H1 (cell line): ENCODE data around the gene EXOC2. TPM values are rescaled to one million over a fixed set of nuclear protein-coding genes. Genes with fewer than 3 reads are reported as not detected.
A peak's percentile ranks its signal among the peaks of the same experiment; 100 is the strongest.

Source experiments
- CTCF ChIA-PET: fragments of 300-600 bp; sonication (Branson Sonifier 250); formaldehyde crosslinking; loops from one replicate; lab custom pipeline; 2021; ENCODE audit not compliant: partially characterized antibody; lab: Charles Lee
- POLR2A ChIA-PET: fragments of 300-600 bp; sonication (Branson Sonifier 250); formaldehyde crosslinking; loops from one replicate; lab custom pipeline; 2021; ENCODE audit warnings: inconsistent platforms; ENCODE audit not compliant: partially characterized antibody; lab: Charles Lee
- DNase-seq, 2 experiments: peaks; one replicate each; pipeline versions ENCODE4 v3.0.0 to v3.0.0-alpha.2; 2010 to 2022; ENCODE audit warnings: low spot score in 2 of 2, low read depth in 1 of 2, mixed read lengths in 1 of 2
- FAIRE-seq: peaks from 2 replicates; lab custom pipeline; 2011; peaks lifted over from hg19 to GRCh38; lab: Jason Lieb, UNC
- H2AFZ ChIP-seq: 2 replicates; pipeline ENCODE4 v1.8.1; 2012; ENCODE audit warnings: low read length, inconsistent platforms
- H2AK5ac ChIP-seq: 2 replicates; pipeline ENCODE4 v1.6.1; 2013; ENCODE audit warnings: low read depth, low read length
- H2BK120ac ChIP-seq: replicated peaks from 2 replicates; pipeline ENCODE3; 2013; ENCODE audit warnings: low read depth, low read length, inconsistent platforms
- H2BK12ac ChIP-seq: 2 replicates; pipeline ENCODE4 v1.6.1; 2013; ENCODE audit warnings: low read depth, low read length
- H2BK15ac ChIP-seq: 2 replicates; pipeline ENCODE4 v1.6.1; 2013; ENCODE audit warnings: low read length
- H2BK20ac ChIP-seq: 2 replicates; pipeline ENCODE4 v1.6.1; 2013; ENCODE audit warnings: low read length
- H2BK5ac ChIP-seq: 2 replicates; pipeline ENCODE4 v1.6.1; 2013; ENCODE audit warnings: low read depth, low read length
- H3K14ac ChIP-seq: 2 replicates; pipeline ENCODE4 v1.6.1; 2013; ENCODE audit warnings: inconsistent platforms; ENCODE audit not compliant: insufficient read length
- H3K18ac ChIP-seq: 2 replicates; pipeline ENCODE4 v1.6.1; 2013; ENCODE audit warnings: low read length; ENCODE audit errors: extremely low read depth
- H3K23ac ChIP-seq: 2 replicates; pipeline ENCODE4 v1.6.1; 2013; ENCODE audit warnings: inconsistent platforms; ENCODE audit not compliant: insufficient read length
- H3K23me2 ChIP-seq: 2 replicates; pipeline ENCODE4 v1.6.1; 2013; ENCODE audit warnings: low read depth, low read length
- H3K27ac ChIP-seq: 2 replicates; pipeline ENCODE4 v1.6.1; 2011; ENCODE audit warnings: low read depth, low read length, inconsistent platforms
- H3K27me3 ChIP-seq, 4 experiments: replicated peaks in 1 of 4; 1 replicate in 1 of 4; 2 replicates in 3 of 4; pipeline versions ENCODE4 v1.6.1 to v1.8.1; 2011 to 2013; ENCODE audit warnings: low read length in 3 of 4, mild to moderate bottlenecking in 3 of 4, inconsistent platforms in 2 of 4, mixed read lengths in 2 of 4, moderate library complexity in 1 of 4; ENCODE audit not compliant: control insufficient read depth in 3 of 4, insufficient read depth in 3 of 4; ENCODE audit errors: extremely low read depth in 1 of 4
- H3K36me3 ChIP-seq, 4 experiments: 2 replicates each; pipeline versions ENCODE4 v1.6.1 to v1.8.1; 2011 to 2013; ENCODE audit warnings: mild to moderate bottlenecking in 4 of 4, low read length in 3 of 4, moderate library complexity in 2 of 4, control low read depth in 1 of 4, inconsistent platforms in 1 of 4; ENCODE audit not compliant: insufficient read depth in 4 of 4, control insufficient read depth in 2 of 4
- H3K4ac ChIP-seq: replicated peaks from 2 replicates; pipeline ENCODE3; 2013; ENCODE audit warnings: low read length, low read depth, mixed read lengths, inconsistent platforms; ENCODE audit not compliant: insufficient read length
- H3K4me1 ChIP-seq, 4 experiments: replicated peaks in 1 of 4; 1 replicate in 1 of 4; 2 replicates in 3 of 4; pipeline versions ENCODE4 v1.6.1 to v1.8.1; 2011 to 2013; ENCODE audit warnings: low read length in 3 of 4, inconsistent platforms in 2 of 4, mixed read lengths in 1 of 4; ENCODE audit not compliant: insufficient read depth in 4 of 4, control insufficient read depth in 3 of 4
- H3K4me2 ChIP-seq, 2 experiments: 2 replicates each; pipeline versions ENCODE4 v1.6.1 to v1.8.1; 2011 to 2013; ENCODE audit warnings: low read depth in 2 of 2, low read length in 2 of 2, control low read depth in 1 of 2, inconsistent platforms in 1 of 2, mild to moderate bottlenecking in 1 of 2; ENCODE audit not compliant: insufficient read depth in 1 of 2
- H3K4me3 ChIP-seq, 4 experiments: fragments of 200-600, 300-600 bp in 1 of 4; sonication (generic), shearing (Covaris generic), sonication (Bioruptor Twin) in 1 of 4; 2 replicates each; pipeline versions ENCODE4 v1.5.1 to v1.8.1; 2011 to 2016; ENCODE audit warnings: low read length in 4 of 4, low read depth in 3 of 4, control low read depth in 2 of 4, inconsistent platforms in 2 of 4, mild to moderate bottlenecking in 2 of 4, mixed read lengths in 1 of 4, moderate library complexity in 1 of 4; ENCODE audit not compliant: insufficient read depth in 2 of 4; ENCODE audit errors: extremely low read depth in 1 of 4
- H3K56ac ChIP-seq: replicated peaks from 2 replicates; pipeline ENCODE3; 2013; ENCODE audit warnings: low read depth, mild to moderate bottlenecking, mixed read lengths, low read length, inconsistent platforms; ENCODE audit not compliant: insufficient read length
- H3K79me1 ChIP-seq: 2 replicates; pipeline ENCODE4 v1.6.1; 2013; ENCODE audit warnings: low read depth, low read length, control low read depth
- H3K79me2 ChIP-seq, 2 experiments: 2 replicates each; pipeline versions ENCODE4 v1.6.1 to v1.8.1; 2012 to 2013; ENCODE audit warnings: low read length in 2 of 2, mild to moderate bottlenecking in 2 of 2, inconsistent platforms in 1 of 2; ENCODE audit not compliant: insufficient read depth in 2 of 2, control insufficient read depth in 1 of 2
- H3K9ac ChIP-seq, 4 experiments: replicated peaks in 1 of 4; 1 replicate in 1 of 4; 2 replicates in 3 of 4; pipeline versions ENCODE4 v1.6.1 to v1.8.1; 2011 to 2013; ENCODE audit warnings: low read depth in 3 of 4, low read length in 3 of 4, control low read depth in 2 of 4, mild to moderate bottlenecking in 2 of 4, moderate library complexity in 2 of 4, inconsistent platforms in 1 of 4; ENCODE audit errors: extremely low read depth in 1 of 4
- H3K9me3 ChIP-seq, 2 experiments: 2 replicates each; pipeline versions ENCODE4 v1.6.1 to v1.8.1; 2012 to 2013; ENCODE audit warnings: mild to moderate bottlenecking in 2 of 2, moderate library complexity in 2 of 2, control low read depth in 1 of 2, inconsistent platforms in 1 of 2, low read depth in 1 of 2, low read length in 1 of 2, mixed read lengths in 1 of 2; ENCODE audit not compliant: insufficient read depth in 2 of 2
- H4K20me1 ChIP-seq, 2 experiments: replicated peaks in 1 of 2; 2 replicates each; pipeline versions ENCODE3 to v1.8.1; 2011 to 2013; ENCODE audit warnings: inconsistent platforms in 2 of 2, low read length in 2 of 2, mild to moderate bottlenecking in 1 of 2; ENCODE audit not compliant: insufficient read depth in 2 of 2, control insufficient read depth in 1 of 2
- H4K5ac ChIP-seq: 2 replicates; pipeline ENCODE4 v1.6.1; 2013; ENCODE audit warnings: low read length, low read depth, mixed read lengths, inconsistent platforms; ENCODE audit not compliant: insufficient read length
- H4K8ac ChIP-seq: 2 replicates; pipeline ENCODE4 v1.8.0; 2013; ENCODE audit warnings: mild to moderate bottlenecking, moderate library complexity, low read length, inconsistent platforms; ENCODE audit not compliant: insufficient read depth; ENCODE audit errors: extremely low read depth
- H4K91ac ChIP-seq: replicated peaks from 2 replicates; pipeline ENCODE3; 2013; ENCODE audit warnings: low read length, mixed read lengths, inconsistent platforms; ENCODE audit not compliant: insufficient read length
- CBX5 ChIP-seq: fragments of 300-800, 300-1000 bp; sonication (generic); IDR thresholded peaks from 2 replicates; pipeline ENCODE4 v1.7.1; 2016; ENCODE audit warnings: antibody characterized with exemption, low read length, low read depth
- CTCF ChIP-seq, 3 experiments: IDR thresholded peaks; 1 replicate in 2 of 3; 2 replicates in 1 of 3; pipeline versions ENCODE4 v1.5.1 to v1.6.1; 2011; ENCODE audit warnings: low read length in 3 of 3, mild to moderate bottlenecking in 3 of 3, inconsistent platforms in 2 of 3, low read depth in 1 of 3, moderate library complexity in 1 of 3; ENCODE audit not compliant: insufficient read depth in 1 of 3; ENCODE audit errors: control extremely low read depth in 1 of 3
- GTF2F1 ChIP-seq: IDR thresholded peaks from 2 replicates; pipeline ENCODE4 v1.6.1; 2012; ENCODE audit warnings: low read depth, low read length, improper control_type of control experiment, borderline replicate concordance
- JUN ChIP-seq: IDR thresholded peaks from 2 replicates; pipeline ENCODE4 v1.6.1; 2011; ENCODE audit warnings: low read depth, mild to moderate bottlenecking, improper control_type of control experiment, low read length
- RAD21 ChIP-seq, 2 experiments: IDR thresholded peaks in 1 of 2; conservative IDR thresholded peaks in 1 of 2; 2 replicates each; pipeline ENCODE4 v1.6.1; 2011; ENCODE audit warnings: low read depth in 2 of 2, low read length in 2 of 2, improper control_type of control experiment in 1 of 2, inconsistent platforms in 1 of 2, mild to moderate bottlenecking in 1 of 2, moderate library complexity in 1 of 2
- SRF ChIP-seq: IDR thresholded peaks from 2 replicates; pipeline ENCODE4 v1.6.1; 2011; ENCODE audit warnings: mild to moderate bottlenecking, low read depth, low read length, moderate library complexity
- WGBS, 2 experiments: shearing (Covaris generic) in 1 of 2; methylation state at CpG; one replicate each; pipeline versions ENCODE4 v1.1.6 to v1.1.7; 2013 to 2015; ENCODE audit warnings: low lambda C conversion rate in 2 of 2, mixed read lengths in 2 of 2, inconsistent platforms in 1 of 2, low coverage in 1 of 2, missing lambda C conversion rate in 1 of 2; ENCODE audit not compliant: insufficient replicate concordance in 2 of 2, insufficient coverage in 1 of 2, insufficient read length in 1 of 2; ENCODE audit errors: extremely low coverage in 1 of 2, missing lambda C conversion rate in 1 of 2; 5-methylcytosine and 5-hydroxymethylcytosine counted together
- polyA plus RNA-seq, 7 experiments: library from polyadenylated mRNA; depleted of rRNA in 3 of 7; stranded (reverse) in 5 of 7; unstranded in 2 of 7; fragments of >200 nt in 5 of 7; fragments of 200-250 nt in 2 of 7; gene quantifications; 1 replicate in 5 of 7; 2 replicates in 1 of 7; 4 replicates in 1 of 7; pipeline versions ENCODE4 v1.2.1 to v1.2.3, GENCODE V29; 2011 to 2013; ENCODE audit warnings: missing spikeins in 2 of 7, mixed read lengths in 2 of 7
- total RNA-seq: library from RNA; stranded (reverse); fragmentation: NEBNext Ultra II Directional; extraction: Animal tissue kit (Norgen Biotek cat#: 25700); gene quantifications from 2 replicates; pipeline ENCODE4 v1.2.1, GENCODE V29; 2021
- TF ChIP-seq, protein P1 (sequence below): IDR thresholded peaks from 2 replicates; pipeline ENCODE4 v1.6.1; 2011; ENCODE audit warnings: low read depth, mild to moderate bottlenecking, low read length; ENCODE audit not compliant: insufficient read depth

EXOC2 gene
- total and polyA plus RNA-seq, 2 of the 8 experiments (the other 6 are each of a cell fraction or from before 2014, with no cell fraction given), result 25.5 to 44.4 TPM

DNA sequence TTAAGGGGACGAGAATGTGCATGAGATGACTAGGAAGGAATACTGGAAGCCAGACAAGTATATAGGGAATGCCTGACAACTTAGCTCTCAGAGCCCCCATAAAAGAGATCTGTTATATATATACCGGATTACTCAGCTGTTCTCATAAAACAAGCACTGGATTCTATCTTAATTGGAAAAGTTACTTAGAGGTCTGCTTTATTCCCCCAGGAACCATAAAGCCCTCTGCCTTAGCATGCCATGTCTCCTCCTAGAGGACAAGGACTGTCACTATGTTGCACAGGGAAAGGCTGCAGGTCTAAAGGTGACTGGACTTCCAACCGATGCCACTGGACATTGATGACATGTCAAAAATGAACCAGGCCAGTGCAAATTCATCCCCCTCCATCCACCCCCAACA lies 6.4 kb downstream of the EXOC2 start:
- Histone ChIP-seq H3K23ac (no peak overlapping the region), H3K79me2 (peaks cover 13 to 96% of the 10 kb centered on the region in 2 experiments), H3K4me1 (peaks cover 5 to 27% (median 17%) of the 10 kb centered on the region in 4 experiments), H4K8ac (no peak overlapping the region), H3K79me1 (peaks cover 18% of the 10 kb centered on the region), H2BK120ac (no peak overlapping the region), H2BK20ac (no peak overlapping the region), H4K5ac (no peak overlapping the region), H3K4me2 (no peak overlapping the region)
- CTCF ChIA-PET, result interaction anchor here (1.0 to 1.8 kb wide), 2 partner anchors 34 to 91 kb away, joined by 4 read pairs; no protein-coding TSS in a partner anchor
- TF ChIP-seq SRF (no peak), CTCF (IDR thresholded peaks at IDR 0.05; ENCODE audit: control extremely low read depth in 1 of 3, insufficient read depth in 1 of 3, low read depth in 1 of 3, low read length in 3 of 3) (peak; percentile 31 to 53 (median 39)), GTF2F1 (no peak), CBX5 (no peak), RAD21 (IDR thresholded peaks at IDR 0.05 in 1 of 2, conservative IDR thresholded peaks at IDR 0.05 in 1 of 2; ENCODE audit: low read depth in 2 of 2, low read length in 2 of 2) (peak; percentile 59 to 65), JUN (no peak)
- TF ChIP-seq, protein P1, sequence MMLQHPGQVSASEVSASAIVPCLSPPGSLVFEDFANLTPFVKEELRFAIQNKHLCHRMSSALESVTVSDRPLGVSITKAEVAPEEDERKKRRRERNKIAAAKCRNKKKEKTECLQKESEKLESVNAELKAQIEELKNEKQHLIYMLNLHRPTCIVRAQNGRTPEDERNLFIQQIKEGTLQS, result no peak
- TF ChIP-seq, all 59 proteins: peak for 2
- Histone ChIP-seq H3K9ac (no peak overlapping the region), H3K9me3 (no peaks in the 10 kb centered on the region), H4K20me1 (peaks cover 2 to 3% of the 10 kb centered on the region in 2 experiments), H3K18ac (no peak overlapping the region), H3K4ac (no peak overlapping the region), H2AFZ (no peak overlapping the region), H2AK5ac (no peak overlapping the region), H4K91ac (no peak overlapping the region), H3K23me2 (no peaks in the 10 kb centered on the region; the same call in 1 of the 2 replicates), H3K36me3 (peaks cover 0 to 6% (median 0%) of the 10 kb centered on the region in 4 experiments; a peak in 1 of 8 replicates), H3K4me3 (no peak overlapping the region), H2BK15ac (no peak overlapping the region), H3K56ac (no peak overlapping the region), H2BK5ac (no peak overlapping the region), H3K27ac (no peak overlapping the region), H2BK12ac (no peak overlapping the region), H3K27me3 (no peaks in the 10 kb centered on the region), H3K14ac (no peak overlapping the region)
- DNase-seq, result no peak
- POLR2A ChIA-PET, result no interaction called here
- FAIRE-seq, result no peak
- 85% methylated on average over 3 of the region's 3 CpGs; no CpG with 5 or more reads in 1 of the 2 experiments for WGBS, 2 experiments
